ENCODE results near the gene GCNA.

Gene GCNA

GRCh38 chrX:71578253-71579135 is at the start of gene GCNA:
Gene GCNA (plus strand): TSS chrX:71578437. CDS start chrX:71580822, 2,385 bp downstream.
- DNase-seq (ENCODE audit: low read depth in 2 of 2, low spot score in 1 of 2), result no peak

- DNase-seq (ENCODE audit: low read depth in 2 of 2, low spot score in 1 of 2), result peak in 1 of 2 donors; percentile 38
These were observed 46.0 kb upstream of the GCNA start for GRCh38 chrX:71532078-71532752.

GRCh38 chrX:71532753-71533425 is 45.3 kb upstream of the GCNA start, which contains the start of gene OGT:
Gene OGT (plus strand): TSS chrX:71533104. CDS start chrX:71533300, 196 bp downstream.
- peak; percentile 85 to 87 for DNase-seq (ENCODE audit: low read depth in 2 of 2, low spot score in 1 of 2)

- DNase-seq (ENCODE audit: low read depth in 2 of 2, low spot score in 1 of 2), result no peak
These were observed 44.8 kb upstream of the GCNA start for GRCh38 chrX:71533516-71533850.

- peak in 1 of 2 donors; percentile 29 for DNase-seq (ENCODE audit: low read depth in 2 of 2, low spot score in 1 of 2)
These were observed 44.2 kb upstream of the GCNA start for GRCh38 chrX:71533851-71534561.

GRCh38 chrX:71534773-71535544 is 43.3 kb upstream of the GCNA start:
- no peak for DNase-seq (ENCODE audit: low read depth in 2 of 2, low spot score in 1 of 2)

GRCh38 chrX:71536285-71536684 is 42.0 kb upstream of the GCNA start:
- DNase-seq (ENCODE audit: low read depth in 2 of 2, low spot score in 1 of 2), result no peak

- DNase-seq (ENCODE audit: low read depth in 2 of 2, low spot score in 1 of 2), result no peak
These were observed 40.5 kb upstream of the GCNA start for GRCh38 chrX:71537743-71538142.

- DNase-seq (ENCODE audit: low read depth in 2 of 2, low spot score in 1 of 2), result no peak
These were observed 37.4 kb upstream of the GCNA start for GRCh38 chrX:71540801-71541200.

GRCh38 chrX:71541210-71542022 is 36.8 kb upstream of the GCNA start:
- no peak for DNase-seq (ENCODE audit: low read depth in 2 of 2, low spot score in 1 of 2)

- no peak for DNase-seq (ENCODE audit: low read depth in 2 of 2, low spot score in 1 of 2)
These were observed 35.8 kb upstream of the GCNA start for GRCh38 chrX:71542411-71542810.

- DNase-seq (ENCODE audit: low read depth in 2 of 2, low spot score in 1 of 2), result no peak
These were observed 35.4 kb upstream of the GCNA start for GRCh38 chrX:71542825-71543224.

GRCh38 chrX:71543316-71543715 is 34.9 kb upstream of the GCNA start:
- no peak for DNase-seq (ENCODE audit: low read depth in 2 of 2, low spot score in 1 of 2)

- DNase-seq (ENCODE audit: low read depth in 2 of 2, low spot score in 1 of 2), result no peak
These were observed 32.9 kb upstream of the GCNA start for GRCh38 chrX:71545364-71545763.

GRCh38 chrX:71546879-71547278 is 31.4 kb upstream of the GCNA start:
- DNase-seq (ENCODE audit: low read depth in 2 of 2, low spot score in 1 of 2), result no peak

GRCh38 chrX:71547339-71547738 is 30.9 kb upstream of the GCNA start:
- no peak for DNase-seq (ENCODE audit: low read depth in 2 of 2, low spot score in 1 of 2)

GRCh38 chrX:71549986-71550385 is 28.3 kb upstream of the GCNA start:
- DNase-seq (ENCODE audit: low read depth in 2 of 2, low spot score in 1 of 2), result no peak

- DNase-seq (ENCODE audit: low read depth in 2 of 2, low spot score in 1 of 2), result no peak
These were observed 27.7 kb upstream of the GCNA start for GRCh38 chrX:71550578-71550977.

- no peak for DNase-seq (ENCODE audit: low read depth in 2 of 2, low spot score in 1 of 2)
These were observed 22.2 kb upstream of the GCNA start for GRCh38 chrX:71556036-71556435.

GRCh38 chrX:71558920-71559319 is 19.3 kb upstream of the GCNA start:
- no peak for DNase-seq (ENCODE audit: low read depth in 2 of 2, low spot score in 1 of 2)
